Ramos (cell line): ENCODE data around the gene CSNK2A1.
"Not testable (repeated sequence)": the region's sequence is repeated elsewhere in the genome, so short reads cannot be mapped to it uniquely, and the experiment has no call there.

Experiments used
- in situ Hi-C: fragments of 300-500 bp; cut with MboI; formaldehyde crosslinking; loops from one replicate; pipeline ENCODE4 v1.14.3; 2022; ENCODE audit warnings: low sequenced_read_pairs; ENCODE audit not compliant: unreplicated experiment

CSNK2A1 gene

DNA sequence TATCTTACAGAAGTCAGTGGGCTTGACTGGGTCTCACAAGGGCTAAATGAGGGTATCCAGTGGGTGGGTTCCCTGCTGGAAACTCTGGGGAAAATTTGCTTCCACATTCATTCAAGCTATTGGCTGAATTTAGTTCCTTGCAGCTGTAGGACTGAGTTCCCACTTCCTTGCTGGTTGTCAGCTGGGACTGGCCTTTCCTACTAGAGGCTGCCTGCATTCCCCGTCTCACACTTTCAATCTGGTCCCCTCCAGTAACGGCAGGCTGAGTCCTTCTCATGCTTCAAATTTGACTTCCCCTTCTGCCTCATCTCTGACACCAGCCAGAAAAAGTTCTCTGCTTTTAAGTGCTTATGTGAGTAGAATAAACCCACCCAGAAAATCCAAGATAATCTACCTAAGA, 4.4 kb downstream of the CSNK2A1 start:
- in situ Hi-C loops = no loop called here

- in situ Hi-C loops = no loop called here
These were observed 5.6 kb downstream of the CSNK2A1 start for GRCh38 chr20:537983-538382.

DNA sequence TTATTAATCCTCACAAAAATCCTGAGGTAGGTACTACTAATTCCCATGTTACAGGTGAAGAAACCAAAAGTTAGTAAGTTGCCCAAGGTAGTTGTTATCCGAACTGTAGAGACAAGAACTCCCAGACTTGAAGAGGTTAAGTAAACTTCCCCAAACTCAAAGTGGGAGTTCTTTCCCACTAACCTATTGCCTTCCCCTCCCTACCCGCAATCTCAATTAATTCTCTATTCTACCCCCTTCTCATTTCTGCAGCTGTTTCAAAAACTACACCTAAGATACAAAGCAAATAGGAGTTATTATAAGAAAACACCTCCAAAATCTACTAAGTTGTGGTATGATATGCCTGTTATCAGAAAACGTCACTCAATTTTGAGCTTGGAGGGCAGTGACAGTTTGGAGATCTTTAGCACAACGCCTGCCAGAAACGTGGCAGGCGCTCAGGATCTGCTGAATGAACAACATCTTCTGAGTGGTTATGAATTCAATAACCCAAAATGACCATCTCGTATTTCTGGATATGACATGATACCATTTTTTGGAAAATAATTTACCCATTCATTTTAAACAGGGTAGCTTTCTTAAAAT, 7.1 kb downstream of the CSNK2A1 start:
- in situ Hi-C loops = no loop called here

- in situ Hi-C loops = no loop called here
These were observed 7.6 kb downstream of the CSNK2A1 start for GRCh38 chr20:535958-536357.

DNA sequence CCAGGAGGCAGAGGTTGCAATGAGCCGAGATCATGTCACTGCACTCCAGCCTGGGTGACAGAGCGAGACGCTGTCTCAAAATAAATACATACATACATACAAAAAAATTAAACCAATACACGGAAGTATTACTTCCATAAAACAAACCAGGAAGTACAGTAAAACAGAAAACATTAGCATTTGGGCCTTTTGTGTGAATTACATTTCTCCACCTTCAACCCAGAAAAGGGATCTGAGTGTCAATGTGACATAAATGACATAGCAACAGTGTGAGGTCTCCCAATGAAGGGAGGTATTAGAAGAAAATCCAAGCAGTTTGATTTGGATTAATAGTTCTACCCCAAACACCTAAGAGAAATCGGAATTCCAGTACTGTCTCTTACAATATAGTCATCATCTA, 10.1 kb downstream of the CSNK2A1 start:
- in situ Hi-C loops = no loop called here

- in situ Hi-C loops = no loop called here
These were observed 11.1 kb downstream of the CSNK2A1 start for GRCh38 chr20:532530-532929.

- in situ Hi-C loops = no loop called here
These were observed 12.0 kb downstream of the CSNK2A1 start for GRCh38 chr20:531608-532007.

DNA sequence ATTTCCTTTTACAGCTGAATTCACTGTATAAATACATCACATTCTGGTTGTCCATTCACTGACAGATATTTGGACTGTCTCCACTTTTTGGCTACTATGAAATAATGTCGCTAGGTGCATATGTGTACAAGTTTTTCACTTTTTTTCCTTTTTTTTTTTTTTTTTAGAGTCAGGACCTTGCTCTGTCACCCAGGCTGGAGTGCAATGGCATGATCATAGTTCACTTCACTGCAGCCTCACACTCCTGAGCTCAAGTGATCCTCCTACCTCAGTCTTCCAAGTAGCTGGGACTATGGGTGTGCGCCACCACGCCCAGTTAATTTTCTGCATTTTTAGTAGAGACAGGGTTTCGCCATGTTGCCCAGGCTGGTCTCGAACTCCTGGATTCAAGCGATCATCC, 13.3 kb downstream of the CSNK2A1 start:
- in situ Hi-C loops = no loop called here

DNA sequence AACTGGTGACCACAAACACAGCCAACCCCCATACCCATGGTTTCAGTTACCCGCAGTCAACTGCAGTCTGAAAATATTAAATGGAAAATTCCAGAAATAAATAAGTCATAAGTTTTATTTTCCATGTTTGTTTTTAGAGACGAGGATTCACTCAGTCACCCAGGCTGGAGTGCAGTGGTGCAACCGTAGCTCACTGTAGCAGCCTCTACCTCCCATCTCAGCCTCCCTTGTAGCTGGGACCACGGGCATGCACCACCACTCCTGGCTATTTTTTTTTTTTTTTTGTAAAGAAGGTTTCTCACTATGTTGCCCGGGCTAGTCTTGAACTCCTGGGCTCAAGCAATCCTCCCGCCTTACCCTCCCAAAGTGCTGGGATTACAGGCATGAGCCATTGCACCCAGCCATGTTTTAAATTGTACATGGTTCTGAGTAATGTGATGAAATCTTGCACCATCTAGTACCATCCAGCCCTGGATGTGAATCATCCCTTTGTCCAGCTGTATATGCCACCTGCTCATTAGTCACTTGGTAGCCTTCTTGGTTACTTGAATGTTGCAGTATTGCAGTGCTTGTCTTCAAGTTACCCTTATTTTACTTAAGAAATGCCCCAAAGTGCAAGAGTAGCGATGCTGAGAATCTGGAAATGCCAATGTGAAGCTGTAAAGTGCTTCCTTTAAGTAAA, 14.5 kb downstream of the CSNK2A1 start:
- in situ Hi-C loops = no loop called here

DNA sequence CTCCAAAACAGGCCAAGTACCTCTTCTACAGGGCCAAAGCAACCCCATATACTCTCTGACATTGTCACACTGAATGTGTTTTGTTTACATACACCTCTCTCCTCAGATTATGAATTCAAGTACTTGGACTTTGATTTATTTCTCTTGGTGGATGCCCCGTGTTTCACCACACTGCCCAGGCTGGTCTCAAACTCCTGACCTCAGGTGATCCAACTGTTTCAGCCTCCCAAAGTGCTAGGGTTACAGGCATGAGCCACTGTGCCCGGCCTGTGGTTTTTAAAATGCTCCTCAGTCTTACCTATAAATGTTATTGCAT, 16.1 kb downstream of the CSNK2A1 start:
- in situ Hi-C loops = no loop called here

DNA sequence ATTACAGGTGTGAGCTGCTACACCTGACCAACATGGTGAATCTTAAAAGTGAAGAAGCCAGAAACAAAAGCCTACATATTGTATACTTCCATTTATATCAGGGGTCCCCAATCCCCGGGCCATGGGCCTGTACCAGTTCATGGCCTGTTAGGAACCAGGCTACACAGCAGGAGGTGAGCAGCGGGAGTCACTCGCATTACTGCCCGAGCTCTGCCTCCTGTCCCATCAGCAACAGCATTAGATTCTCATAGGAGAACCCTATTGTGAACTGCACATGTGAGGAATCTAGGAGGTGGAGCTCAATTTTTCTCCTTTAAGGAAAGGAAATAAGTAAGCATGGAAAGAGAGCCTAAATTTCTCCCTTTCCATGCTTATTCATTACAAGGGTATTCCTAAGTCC, 21.7 kb downstream of the CSNK2A1 start:
- in situ Hi-C loops = no loop called here

- in situ Hi-C loops = no loop called here
These were observed 23.6 kb downstream of the CSNK2A1 start for GRCh38 chr20:519999-520398.

GRCh38 chr20:517221-517620, 26.4 kb downstream of the CSNK2A1 start:
- in situ Hi-C loops = no loop called here

DNA sequence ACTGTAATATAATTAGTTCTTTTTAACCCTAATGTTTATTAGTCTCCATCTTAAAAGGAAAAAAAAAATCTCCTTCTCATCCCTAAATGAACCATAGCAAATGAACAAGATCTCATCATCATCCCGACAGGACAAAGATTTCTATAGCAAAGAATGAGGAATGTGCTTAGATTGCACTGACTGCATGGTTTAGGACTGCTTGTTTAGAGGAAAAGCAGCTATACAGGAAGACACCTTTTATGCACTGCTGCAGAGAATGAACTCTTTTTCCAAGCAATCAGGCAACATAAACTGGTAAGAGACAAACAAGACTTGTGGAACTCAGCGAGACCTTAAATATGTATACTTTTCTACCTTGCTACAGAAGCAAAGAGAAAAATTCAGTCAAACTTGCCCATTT, 26.8 kb downstream of the CSNK2A1 start:
- in situ Hi-C loops = no loop called here

DNA sequence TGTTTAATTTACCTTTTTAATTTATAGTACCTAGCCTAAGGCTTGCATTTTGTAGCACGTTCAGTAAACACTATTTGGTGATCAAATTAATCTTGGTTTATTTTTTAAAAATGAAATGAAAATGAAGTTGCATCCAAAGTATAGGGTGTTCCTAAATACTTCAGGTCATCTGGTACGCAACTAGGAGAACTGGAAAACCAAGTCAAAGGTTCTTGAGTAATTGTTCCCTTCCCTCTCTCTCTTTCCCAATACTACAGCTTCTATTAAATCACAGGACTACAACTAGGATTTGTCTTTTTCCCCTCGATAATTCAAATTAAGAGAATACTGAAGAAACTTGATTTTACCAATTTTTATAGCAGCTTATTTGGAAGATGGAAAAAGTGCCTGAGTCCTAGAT, 27.9 kb downstream of the CSNK2A1 start:
- in situ Hi-C loops = no loop called here

GRCh38 chr20:513429-513828, 30.2 kb downstream of the CSNK2A1 start:
- in situ Hi-C loops = no loop called here

GRCh38 chr20:510328-511057, 33.1 kb downstream of the CSNK2A1 start:
- in situ Hi-C loops = not testable (repeated sequence)

DNA sequence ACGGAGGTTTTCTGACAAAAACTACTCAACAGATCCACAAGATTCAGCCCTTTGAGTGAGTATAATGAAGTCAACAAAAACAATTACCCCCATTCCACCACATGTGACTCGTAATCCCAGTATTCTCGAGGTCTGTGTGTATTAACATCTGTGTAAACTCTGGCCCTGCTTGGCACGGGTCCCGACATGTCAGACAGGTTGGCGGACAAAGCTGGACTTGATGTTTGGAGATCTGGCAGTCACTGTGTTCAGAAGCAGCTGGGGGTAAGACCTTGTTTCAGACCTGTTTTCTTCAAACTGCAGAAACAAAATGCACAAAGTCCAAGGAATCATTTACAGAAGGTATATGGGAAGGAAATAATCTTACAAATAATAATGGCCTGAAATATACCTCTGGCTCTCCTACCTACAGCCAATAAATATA, 35.2 kb downstream of the CSNK2A1 start:
- in situ Hi-C loops = not testable (repeated sequence)

DNA sequence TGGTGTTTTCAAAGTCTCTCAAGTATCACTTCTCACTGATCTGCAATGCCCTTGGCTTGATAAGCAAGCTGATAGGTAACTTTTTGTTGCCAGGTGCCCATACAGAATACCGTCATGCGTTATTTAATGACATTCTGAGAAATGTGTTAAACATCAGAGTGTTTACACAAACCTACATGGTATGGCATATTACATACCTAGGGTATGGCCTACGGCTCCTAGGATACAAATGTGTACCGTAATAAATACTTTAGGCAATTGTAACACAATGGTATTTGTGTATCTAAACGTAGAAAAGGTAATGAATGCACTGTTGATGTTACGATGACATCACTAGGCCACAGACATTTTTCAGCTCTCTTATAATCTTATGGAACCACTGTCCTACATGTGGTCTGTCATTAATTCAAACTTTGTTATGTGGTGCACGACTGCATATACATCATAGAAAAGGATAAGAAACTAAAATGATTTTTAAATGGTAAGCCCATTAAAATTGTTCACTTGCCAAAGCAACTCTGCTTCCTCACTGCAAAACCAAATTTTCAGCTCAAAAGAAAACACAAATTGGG, 35.7 kb downstream of the CSNK2A1 start:
- in situ Hi-C loops = no loop called here

GRCh38 chr20:507006-507758, 36.4 kb downstream of the CSNK2A1 start:
- in situ Hi-C loops = no loop called here

- in situ Hi-C loops = no loop called here
These were observed 38.9 kb downstream of the CSNK2A1 start for GRCh38 chr20:504632-505075.
